ENCODE data around the gene SLC25A41.

Gene SLC25A41

DNA sequence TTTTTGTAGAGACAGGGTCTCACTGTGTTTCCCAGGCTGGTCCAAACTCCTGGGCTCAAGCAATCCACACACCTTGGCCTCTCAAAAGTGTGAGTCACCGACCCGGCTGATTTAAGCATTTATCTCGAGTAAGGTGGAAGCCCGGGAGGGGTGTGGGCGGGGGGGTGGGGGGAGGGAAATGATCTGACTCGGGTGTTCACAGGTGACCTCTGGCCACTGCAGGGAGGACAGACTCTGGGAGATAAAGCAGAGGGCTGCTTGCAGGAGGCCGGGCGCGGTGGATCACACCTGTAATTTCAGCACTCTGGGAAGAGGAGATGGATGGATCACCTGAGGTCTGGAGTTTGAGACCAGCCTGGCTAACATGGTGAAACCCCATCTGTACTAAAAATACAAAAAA, 40.1 kb upstream of the SLC25A41 start:
- Histone ChIP-seq H3K4me3 (ENCODE audit: low read depth in 1 of 2, low read length in 2 of 2) (no peak overlapping the region), H3K36me3 (ENCODE audit: control insufficient read depth in 1 of 2, insufficient read depth in 2 of 2, low read length in 2 of 2) (no peaks in the 10 kb centered on the region), H3K27me3 (ENCODE audit: low read depth, low read length) (peaks cover 21% of the 10 kb centered on the region), H3K9me3 (ENCODE audit: control insufficient read depth in 1 of 2, low read length in 2 of 2) (no peaks in the 10 kb centered on the region), H3K27ac (ENCODE audit: low read length) (no peak overlapping the region), H3K4me1 (ENCODE audit: control insufficient read depth in 1 of 2, insufficient read depth in 2 of 2, low read length in 2 of 2) (peaks cover 0 to 17% of the 10 kb centered on the region in 2 donors)

DNA sequence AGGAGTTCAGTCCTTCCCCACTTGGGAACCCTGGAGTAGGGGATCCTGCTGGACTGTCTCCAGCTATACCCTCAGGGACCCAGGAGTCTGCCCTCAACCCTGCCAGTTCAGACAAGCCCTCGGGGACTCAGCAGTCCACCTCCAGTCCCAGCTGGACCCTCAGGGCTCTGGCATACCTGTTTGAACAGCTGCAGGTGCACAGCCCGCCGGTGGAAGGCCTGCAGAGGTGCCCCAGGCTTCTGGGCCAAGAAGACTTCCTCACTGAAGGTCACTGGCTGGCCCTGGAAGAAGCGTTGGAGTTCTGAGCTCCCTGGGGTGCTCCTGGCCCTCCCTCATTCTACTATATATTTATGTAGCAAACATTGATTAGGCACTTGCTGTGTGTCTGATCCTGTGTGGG, 39.1 kb upstream of the SLC25A41 start:
- peaks cover 21% of the 10 kb centered on the region for H3K27me3 ChIP-seq (ENCODE audit: low read depth, low read length)
- H3K4me3 ChIP-seq (ENCODE audit: low read depth in 1 of 2, low read length in 2 of 2): no peak overlapping the region
- no peaks in the 10 kb centered on the region for H3K9me3 ChIP-seq (ENCODE audit: control insufficient read depth in 1 of 2, low read length in 2 of 2)
- peaks cover 0 to 17% of the 10 kb centered on the region in 2 donors for H3K4me1 ChIP-seq (ENCODE audit: control insufficient read depth in 1 of 2, insufficient read depth in 2 of 2, low read length in 2 of 2)
- H3K36me3 ChIP-seq (ENCODE audit: control insufficient read depth in 1 of 2, insufficient read depth in 2 of 2, low read length in 2 of 2): no peaks in the 10 kb centered on the region
- H3K27ac ChIP-seq (ENCODE audit: low read length): no peak overlapping the region

GRCh38 chr19:6471076-6471475, 37.5 kb upstream of the SLC25A41 start:
- no peaks in the 10 kb centered on the region for H3K36me3 ChIP-seq (ENCODE audit: control insufficient read depth in 1 of 2, insufficient read depth in 2 of 2, low read length in 2 of 2)

GRCh38 chr19:6470173-6470572, 36.6 kb upstream of the SLC25A41 start:
- Histone ChIP-seq H3K4me1 (ENCODE audit: control insufficient read depth in 1 of 2, insufficient read depth in 2 of 2, low read length in 2 of 2) (no peaks in the 10 kb centered on the region), H3K27ac (ENCODE audit: low read length) (no peak overlapping the region), H3K27me3 (ENCODE audit: low read depth, low read length) (peaks cover under 1% of the 10 kb centered on the region), H3K36me3 (ENCODE audit: control insufficient read depth in 1 of 2, insufficient read depth in 2 of 2, low read length in 2 of 2) (no peaks in the 10 kb centered on the region), H3K9me3 (ENCODE audit: control insufficient read depth in 1 of 2, low read length in 2 of 2) (no peaks in the 10 kb centered on the region), H3K4me3 (ENCODE audit: low read depth in 1 of 2, low read length in 2 of 2) (no peak overlapping the region)

More at GRCh38 chr19:6471076-6471475, 37.5 kb upstream of the SLC25A41 start:
- Histone ChIP-seq H3K27ac (ENCODE audit: low read length) (no peak overlapping the region), H3K4me3 (ENCODE audit: low read depth in 1 of 2, low read length in 2 of 2) (no peak overlapping the region), H3K9me3 (ENCODE audit: control insufficient read depth in 1 of 2, low read length in 2 of 2) (no peaks in the 10 kb centered on the region), H3K27me3 (ENCODE audit: low read depth, low read length) (peaks cover 10% of the 10 kb centered on the region), H3K4me1 (ENCODE audit: control insufficient read depth in 1 of 2, insufficient read depth in 2 of 2, low read length in 2 of 2) (peaks cover 0 to 8% of the 10 kb centered on the region in 2 donors)

GRCh38 chr19:6467384-6467783, 33.8 kb upstream of the SLC25A41 start:
- Histone ChIP-seq H3K9me3 (ENCODE audit: control insufficient read depth in 1 of 2, low read length in 2 of 2) (no peaks in the 10 kb centered on the region), H3K36me3 (ENCODE audit: control insufficient read depth in 1 of 2, insufficient read depth in 2 of 2, low read length in 2 of 2) (no peaks in the 10 kb centered on the region), H3K4me3 (ENCODE audit: low read depth in 1 of 2, low read length in 2 of 2) (no peak overlapping the region), H3K4me1 (ENCODE audit: control insufficient read depth in 1 of 2, insufficient read depth in 2 of 2, low read length in 2 of 2) (no peaks in the 10 kb centered on the region), H3K27me3 (ENCODE audit: low read depth, low read length) (peaks cover 3% of the 10 kb centered on the region), H3K27ac (ENCODE audit: low read length) (no peak overlapping the region)

DNA sequence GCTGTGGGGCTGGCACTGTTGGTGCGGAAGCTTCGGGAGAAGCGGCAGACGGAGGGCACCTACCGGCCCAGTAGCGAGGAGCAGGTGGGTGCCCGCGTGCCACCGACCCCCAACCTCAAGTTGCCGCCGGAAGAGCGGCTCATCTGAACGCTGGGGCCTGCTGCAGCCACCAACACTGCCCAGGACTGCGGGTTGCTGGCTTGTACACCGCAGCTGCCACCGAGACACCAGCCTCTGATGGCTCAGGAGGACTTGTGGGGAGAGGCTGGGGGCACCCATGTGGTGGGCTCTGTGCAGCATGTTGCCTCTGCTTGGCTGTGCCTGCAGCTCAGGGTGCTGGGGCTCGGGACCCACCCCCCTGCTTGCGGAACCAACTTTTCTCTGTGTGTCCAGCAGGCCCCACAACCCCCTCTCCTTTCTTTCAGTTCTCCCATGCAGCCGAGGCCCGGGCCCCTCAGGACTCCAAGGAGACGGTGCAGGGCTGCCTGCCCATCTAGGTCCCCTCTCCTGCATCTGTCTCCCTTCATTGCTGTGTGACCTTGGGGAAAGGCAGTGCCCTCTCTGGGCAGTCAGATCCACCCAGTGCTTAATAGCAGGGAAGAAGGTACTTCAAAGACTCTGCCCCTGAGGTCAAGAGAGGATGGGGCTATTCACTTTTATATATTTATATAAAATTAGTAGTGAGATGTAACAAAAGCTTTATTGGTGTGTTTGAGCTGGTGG, 33.1 kb upstream of the SLC25A41 start:
- no peaks in the 10 kb centered on the region for H3K36me3 ChIP-seq (ENCODE audit: control insufficient read depth in 1 of 2, insufficient read depth in 2 of 2, low read length in 2 of 2)
- H3K4me3 ChIP-seq (ENCODE audit: low read depth in 1 of 2, low read length in 2 of 2): no peak overlapping the region
- H3K27me3 ChIP-seq (ENCODE audit: low read depth, low read length): peaks cover 3% of the 10 kb centered on the region
- H3K27ac ChIP-seq (ENCODE audit: low read length): no peak overlapping the region
- H3K4me1 ChIP-seq (ENCODE audit: control insufficient read depth in 1 of 2, insufficient read depth in 2 of 2, low read length in 2 of 2): no peaks in the 10 kb centered on the region
- H3K9me3 ChIP-seq (ENCODE audit: control insufficient read depth in 1 of 2, low read length in 2 of 2): no peaks in the 10 kb centered on the region

DNA sequence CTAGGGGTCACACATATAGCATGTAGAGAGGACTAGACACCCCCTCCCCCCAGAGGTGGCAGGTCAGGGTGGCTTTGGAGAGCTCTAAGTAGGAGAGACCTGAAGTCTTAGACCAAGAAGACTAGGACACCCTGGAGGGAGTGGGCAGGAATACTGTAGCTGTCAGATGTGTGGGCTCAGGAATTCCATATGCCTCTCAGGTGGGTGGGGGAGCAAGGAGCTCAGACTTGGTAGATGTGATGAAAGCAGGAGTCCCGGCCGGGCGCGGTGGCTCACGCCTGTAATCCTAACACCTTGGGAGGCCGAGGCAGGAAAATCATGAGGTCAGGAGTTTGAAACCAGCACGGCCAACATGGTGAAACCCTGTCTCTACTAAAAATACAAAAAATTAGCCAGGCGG, 32.1 kb upstream of the SLC25A41 start:
- no peaks in the 10 kb centered on the region for H3K36me3 ChIP-seq (ENCODE audit: control insufficient read depth in 1 of 2, insufficient read depth in 2 of 2, low read length in 2 of 2)
- H3K4me3 ChIP-seq (ENCODE audit: low read depth in 1 of 2, low read length in 2 of 2): no peak overlapping the region
- no peaks in the 10 kb centered on the region for H3K4me1 ChIP-seq (ENCODE audit: control insufficient read depth in 1 of 2, insufficient read depth in 2 of 2, low read length in 2 of 2)
- H3K27ac ChIP-seq (ENCODE audit: low read length): no peak overlapping the region
- peaks cover 3% of the 10 kb centered on the region for H3K27me3 ChIP-seq (ENCODE audit: low read depth, low read length)
- no peaks in the 10 kb centered on the region for H3K9me3 ChIP-seq (ENCODE audit: control insufficient read depth in 1 of 2, low read length in 2 of 2)

GRCh38 chr19:6465006-6465405, 31.4 kb upstream of the SLC25A41 start:
- H3K27ac ChIP-seq (ENCODE audit: low read length): peak overlapping the region; percentile 63

GRCh38 chr19:6464070-6464873, 30.7 kb upstream of the SLC25A41 start, which contains the start of gene CRB3:
Gene CRB3, plus strand, starts transcription at chr19:6464271. Its CDS starts 431 bp downstream, at chr19:6464702.
- Histone ChIP-seq H3K9me3 (ENCODE audit: control insufficient read depth in 1 of 2, low read length in 2 of 2) (no peaks in the 10 kb centered on the region), H3K27ac (ENCODE audit: low read length) (peak within 1 kb of the TSS; percentile 63), H3K4me1 (ENCODE audit: control insufficient read depth in 1 of 2, insufficient read depth in 2 of 2, low read length in 2 of 2) (peaks cover 0 to under 1% of the 10 kb centered on the region in 2 donors), H3K27me3 (ENCODE audit: low read depth, low read length) (peaks cover 3% of the 10 kb centered on the region), H3K36me3 (ENCODE audit: control insufficient read depth in 1 of 2, insufficient read depth in 2 of 2, low read length in 2 of 2) (no peaks in the 10 kb centered on the region), H3K4me3 (ENCODE audit: low read depth in 1 of 2, low read length in 2 of 2) (peak within 1 kb of the TSS in 1 of 2 donors; percentile 39)

More at GRCh38 chr19:6465006-6465405, 31.4 kb upstream of the SLC25A41 start:
- Histone ChIP-seq H3K36me3 (ENCODE audit: control insufficient read depth in 1 of 2, insufficient read depth in 2 of 2, low read length in 2 of 2) (no peaks in the 10 kb centered on the region), H3K9me3 (ENCODE audit: control insufficient read depth in 1 of 2, low read length in 2 of 2) (no peaks in the 10 kb centered on the region), H3K27me3 (ENCODE audit: low read depth, low read length) (peaks cover 3% of the 10 kb centered on the region), H3K4me1 (ENCODE audit: control insufficient read depth in 1 of 2, insufficient read depth in 2 of 2, low read length in 2 of 2) (no peaks in the 10 kb centered on the region), H3K4me3 (ENCODE audit: low read depth in 1 of 2, low read length in 2 of 2) (peak overlapping the region in 1 of 2 donors; percentile 39)

- H3K36me3 ChIP-seq (ENCODE audit: control insufficient read depth in 1 of 2, insufficient read depth in 2 of 2, low read length in 2 of 2): peaks cover 0 to 15% of the 10 kb centered on the region in 2 donors
- H3K27ac ChIP-seq (ENCODE audit: low read length): peak overlapping the region; percentile 45
- peak overlapping the region; percentile 81 to 84 for H3K4me3 ChIP-seq (ENCODE audit: low read depth in 1 of 2, low read length in 2 of 2)
- H3K9me3 ChIP-seq (ENCODE audit: control insufficient read depth in 1 of 2, low read length in 2 of 2): no peaks in the 10 kb centered on the region
- peaks cover 0 to 15% of the 10 kb centered on the region in 2 donors for H3K4me1 ChIP-seq (ENCODE audit: control insufficient read depth in 1 of 2, insufficient read depth in 2 of 2, low read length in 2 of 2)
- H3K27me3 ChIP-seq (ENCODE audit: low read depth, low read length): peaks cover 3% of the 10 kb centered on the region
Measured at GRCh38 chr19:6460099-6460884, 26.7 kb upstream of the SLC25A41 start.

Data from muscle layer of duodenum (tissue), 2 donors.